Heart left ventricle (tissue), 16 donors: Measurements from ENCODE around the gene PTPRC. TPM values are rescaled to one million over a fixed set of nuclear protein-coding genes. Genes with fewer than 3 reads are reported as not detected.

Experiments
- ATAC-seq, 4 donors: fragments of 200-7000 bp; cut with Tn5 transposase; one replicate each; pipeline ENCODE4 v1.9.1; 2020 to 2022; ENCODE audit warnings: moderate library complexity in 4 of 4, mild to moderate bottlenecking in 3 of 4, moderate number of reproducible peaks in 1 of 4
- DNase-seq, 5 donors: peaks; one replicate each; pipeline ENCODE4 v3.0.0-alpha.2; 2020
- H3K27ac ChIP-seq, 12 donors: fragments of 200-600 bp; sonication (generic) in 4 of 12; one replicate each; pipeline versions ENCODE4 v1.5.0 to v1.8.0; 2016 to 2022; ENCODE audit warnings: mild to moderate bottlenecking in 2 of 12
- H3K27me3 ChIP-seq, 9 donors: fragments of 200-600 bp; sonication (generic) in 2 of 9; one replicate each; pipeline versions ENCODE4 v1.5.1 to v1.8.0; 2016 to 2022; ENCODE audit warnings: mild to moderate bottlenecking in 3 of 9
- H3K36me3 ChIP-seq, 9 donors: fragments of 200-600 bp; sonication (generic) in 2 of 9; one replicate each; pipeline versions ENCODE4 v1.5.0 to v1.8.0; 2018 to 2022; ENCODE audit warnings: mild to moderate bottlenecking in 2 of 9
- H3K4me1 ChIP-seq, 12 donors: fragments of 200-600 bp; sonication (generic) in 4 of 12; one replicate each; pipeline versions ENCODE4 v1.5.0 to v1.8.0; 2016 to 2022; ENCODE audit warnings: mild to moderate bottlenecking in 3 of 12
- H3K4me3 ChIP-seq, 12 donors: fragments of 200-600 bp; sonication (generic) in 4 of 12; one replicate each; pipeline versions ENCODE4 v1.5.0 to v1.8.0; 2017 to 2022; ENCODE audit warnings: mild to moderate bottlenecking in 9 of 12, moderate library complexity in 4 of 12
- H3K9me3 ChIP-seq, 12 donors: fragments of 200-600 bp; sonication (generic) in 4 of 12; one replicate each; pipeline versions ENCODE4 v1.5.0 to v1.8.0; 2016 to 2022; ENCODE audit warnings: mild to moderate bottlenecking in 1 of 12
- CTCF ChIP-seq, 12 donors: fragments of 200-600 bp; sonication (generic) in 4 of 12; IDR thresholded peaks; one replicate each; pipeline versions ENCODE4 v1.5.0 to v1.8.0; 2018 to 2022; ENCODE audit warnings: antibody characterized with exemption in 12 of 12, mild to moderate bottlenecking in 5 of 12
- POLR2A ChIP-seq, 2 donors: fragments of 450-650 bp; IDR thresholded peaks; one replicate each; pipeline ENCODE4 v1.6.1; 2017; ENCODE audit warnings: antibody characterized with exemption in 2 of 2, mild to moderate bottlenecking in 2 of 2, moderate library complexity in 2 of 2
- WGBS, 4 donors: extraction: QIAGEN DNeasy Blood & Tissue Kit in 2 of 4; methylation state at CpG; one replicate each; pipeline versions ENCODE4 v1.1.5 to v1.1.7; 2013 to 2018; 5-methylcytosine and 5-hydroxymethylcytosine counted together
- intact Hi-C, 10 donors: fragments of 100-400 bp; cut with DNase I; formaldehyde crosslinking; loops; one replicate each; pipeline versions ENCODE4 v1.11.1 to v1.14.2; 2022
- polyA plus RNA-seq, 2 donors: library from polyadenylated mRNA; stranded (reverse); fragments of 200-250 nt; gene quantifications; one replicate each; pipeline ENCODE4 v1.2.3, GENCODE V29; 2013
- total RNA-seq, 9 donors: library from RNA; depleted of rRNA in 2 of 9; stranded (reverse); fragments of >200 nt in 2 of 9; fragmentation: NEBNext Ultra II Directional in 3 of 9; extraction: Animal tissue kit (Norgen Biotek cat#: 25700) in 3 of 9; gene quantifications; one replicate each; pipeline versions ENCODE4 v1.1.0 to v1.2.4, GENCODE V29; 2016 to 2023
- donor health status: ischemic (EF 13 %, LVEDD 7.1; RV severe dilation, severe dysfunction).
- donor health status: healthy with polysubstance abuse.
- donor health status: DM: no; HTN: yes; CAD: no.
- donor health status: DM: no; HTN: no; CAD: no.
- donor health status: ischemic (EF 25% LVEDD 6.9; RV normal size, moderate dysfunction).
- donor health status: ischemic (EF 25% LVEDD 5.7; RV mildly dilated, moderate dysfunction).
- donor health status: healthy.
- donor health status: DM: yes; HTN: yes; CAD: no.
- donor health status: ischemic (EF 35%, LVEDD 5.7; RV mildly dilated, moderate dysfunction).
- donor health status: nonischemic (EF 11% LVEDD 7.7; RV severe dilation, severe dysfunction).
- donor health status: DM: yes; HTN: yes; CAD: no.
- donor health status: PGD.
- donor health status: ischemic (EF 29% LVEDD 5.4; RV normal size, mild dysfunction).
- donor health status: nonischemic (EF 23%, LVEDD 6.1; RV moderate dilation, normal function).

The PTPRC gene
- total and polyA plus RNA-seq, 11 donors: 0.65 to 99.3 (median 4.4) TPM

GRCh38 chr1:198637157-198637556 lies 1.7 kb upstream of the PTPRC start:
- Histone ChIP-seq H3K36me3 (no peaks in the 10 kb centered on the region), H3K27ac (peak overlapping the region in 1 of 12 donors; percentile 93), H3K27me3 (no peaks in the 10 kb centered on the region), H3K4me1 (peaks cover 0 to 46% (median 0%) of the 10 kb centered on the region in 12 donors), H3K9me3 (no peaks in the 10 kb centered on the region), H3K4me3 (no peak overlapping the region)
- no peak for ATAC-seq
- DNase-seq: no peak
- no peak for TF ChIP-seq POLR2A (IDR thresholded peaks at IDR 0.05)
- TF ChIP-seq CTCF (IDR thresholded peaks at IDR 0.05): no peak
- 68 to 87% (median 79%) methylated on average over 2 of the region's 2 CpGs for WGBS, 4 donors
- intact Hi-C loops: no loop called here

GRCh38 chr1:198637916-198638437 lies 863 bp upstream of the PTPRC start:
- Histone ChIP-seq H3K27me3 (no peaks in the 10 kb centered on the region), H3K36me3 (no peaks in the 10 kb centered on the region), H3K4me3 (peak overlapping the region in 1 of 12 donors; percentile 61), H3K4me1 (peaks cover 0 to 43% (median 0%) of the 10 kb centered on the region in 12 donors), H3K9me3 (no peaks in the 10 kb centered on the region), H3K27ac (peak overlapping the region in 3 of 12 donors; percentile 9 to 93 (median 11))
- intact Hi-C loops: no loop called here
- WGBS, 4 donors: 92 to 100% (median 94%) methylated on average over 1 of the region's 1 CpG
- ATAC-seq (no peak), DNase-seq (no peak)
- TF ChIP-seq CTCF (IDR thresholded peaks at IDR 0.05) (no peak), POLR2A (IDR thresholded peaks at IDR 0.05) (no peak)

- TF ChIP-seq CTCF (IDR thresholded peaks at IDR 0.05): no peak
- TF ChIP-seq POLR2A (IDR thresholded peaks at IDR 0.05): no peak
These were observed 399 bp upstream of the PTPRC start for GRCh38 chr1:198638441-198638840.

GRCh38 chr1:198639671-198640143 lies 867 bp downstream of the PTPRC start:
- Histone ChIP-seq H3K9me3 (no peaks in the 10 kb centered on the region), H3K27me3 (no peaks in the 10 kb centered on the region), H3K4me1 (peaks cover 0 to 38% (median 0%) of the 10 kb centered on the region in 12 donors), H3K27ac (peak overlapping the region in 4 of 12 donors; percentile 28 to 93 (median 41)), H3K36me3 (peaks cover 0 to 10% (median 0%) of the 10 kb centered on the region in 9 donors), H3K4me3 (peak overlapping the region in 9 of 12 donors; percentile 7 to 61 (median 26))
- ATAC-seq (no peak), DNase-seq (no peak)
- intact Hi-C loops: no loop called here
- no peak for TF ChIP-seq POLR2A (IDR thresholded peaks at IDR 0.05)
- TF ChIP-seq CTCF (IDR thresholded peaks at IDR 0.05): no peak
- WGBS, 4 donors: 85 to 92% (median 89%) methylated on average over 1 of the region's 1 CpG

More at GRCh38 chr1:198638441-198638840, 399 bp upstream of the PTPRC start:
- WGBS, 4 donors: 57 to 76% (median 65%) methylated on average over 1 of the region's 1 CpG
- Histone ChIP-seq H3K36me3 (no peaks in the 10 kb centered on the region), H3K9me3 (no peaks in the 10 kb centered on the region), H3K4me1 (peaks cover 0 to 38% (median 0%) of the 10 kb centered on the region in 12 donors), H3K4me3 (peak overlapping the region in 1 of 12 donors; percentile 61), H3K27ac (peak overlapping the region in 3 of 12 donors; percentile 9 to 93 (median 11)), H3K27me3 (no peaks in the 10 kb centered on the region)
- intact Hi-C loops: no loop called here
- no peak for ATAC-seq
- DNase-seq: no peak
